HEK293 (cell line): ENCODE data around the gene APC2.

Experiments
- GLI2 ChIP-seq: fragments of 450-650 bp; formaldehyde crosslinking; IDR thresholded peaks from 2 replicates; pipeline ENCODE4; 2017; ENCODE audit warnings: missing biosample characterization, missing genetic modification characterization, low read depth, borderline replicate concordance
- HOXA7 ChIP-seq: sonication (generic); formaldehyde crosslinking; IDR thresholded peaks from 2 replicates; pipeline ENCODE4 v1.8.1; 2022; ENCODE audit warnings: missing genetic modification reagents, borderline replicate concordance
- KLF10 ChIP-seq: fragments of 450-650 bp; IDR thresholded peaks from 2 replicates; pipeline ENCODE4 v1.5.1; 2018; ENCODE audit warnings: missing biosample characterization, mild to moderate bottlenecking, missing genetic modification characterization
- TCF7L2 ChIP-seq: IDR thresholded peaks from 2 replicates; pipeline ENCODE4 v1.6.1; 2011; ENCODE audit warnings: low read depth, mild to moderate bottlenecking, inconsistent platforms, low read length, moderate library complexity, borderline replicate concordance
- ZNF112 ChIP-seq: fragments of 450-650 bp; formaldehyde crosslinking; IDR thresholded peaks from 2 replicates; pipeline ENCODE4 v1.5.0; 2017; ENCODE audit warnings: missing biosample characterization, missing genetic modification characterization
- ZNF114 ChIP-seq: fragments of 450-650 bp; formaldehyde crosslinking; IDR thresholded peaks from 2 replicates; pipeline ENCODE4 v1.5.0; 2017; ENCODE audit warnings: missing biosample characterization, missing genetic modification characterization
- ZNF133 ChIP-seq: fragments of 450-650 bp; formaldehyde crosslinking; IDR thresholded peaks from 2 replicates; pipeline ENCODE4 v1.5.1; 2016; ENCODE audit warnings: missing biosample characterization, missing genetic modification characterization
- ZNF140 ChIP-seq: fragments of 450-650 bp; formaldehyde crosslinking; IDR thresholded peaks from 2 replicates; pipeline ENCODE4 v1.5.1; 2016; ENCODE audit warnings: missing biosample characterization, missing genetic modification characterization
- ZNF16 ChIP-seq: fragments of 450-650 bp; formaldehyde crosslinking; IDR thresholded peaks from 2 replicates; pipeline ENCODE4 v1.5.1; 2016; ENCODE audit warnings: low read depth, missing biosample characterization, missing genetic modification characterization
- ZNF18 ChIP-seq: fragments of 450-650 bp; formaldehyde crosslinking; IDR thresholded peaks from 2 replicates; pipeline ENCODE4 v1.5.1; 2016; ENCODE audit warnings: missing biosample characterization, missing genetic modification characterization
- ZNF211 ChIP-seq: fragments of 450-650 bp; formaldehyde crosslinking; IDR thresholded peaks from 2 replicates; pipeline ENCODE4 v1.5.1; 2016; ENCODE audit warnings: low read depth, missing biosample characterization, missing genetic modification characterization
- ZNF23 ChIP-seq: fragments of 450-650 bp; formaldehyde crosslinking; IDR thresholded peaks from 2 replicates; pipeline ENCODE4 v1.5.1; 2016; ENCODE audit warnings: missing biosample characterization, missing genetic modification characterization, borderline replicate concordance
- ZNF248 ChIP-seq: fragments of 450-650 bp; formaldehyde crosslinking; IDR thresholded peaks from 2 replicates; pipeline ENCODE4 v1.5.1; 2017; ENCODE audit warnings: missing biosample characterization, missing genetic modification characterization
- ZNF302 ChIP-seq: fragments of 450-650 bp; formaldehyde crosslinking; IDR thresholded peaks from 2 replicates; pipeline ENCODE4 v1.5.1; 2016; ENCODE audit warnings: missing biosample characterization, missing genetic modification characterization, low read depth
- ZNF354C ChIP-seq: fragments of 450-650 bp; formaldehyde crosslinking; IDR thresholded peaks from 2 replicates; pipeline ENCODE4 v1.5.1; 2016; ENCODE audit warnings: missing biosample characterization, missing genetic modification characterization, low read depth, borderline replicate concordance
- ZNF37A ChIP-seq: fragments of 450-650 bp; IDR thresholded peaks from 2 replicates; pipeline ENCODE4 v1.5.1; 2018; ENCODE audit warnings: missing biosample characterization, missing genetic modification characterization
- ZNF404 ChIP-seq: fragments of 450-650 bp; formaldehyde crosslinking; IDR thresholded peaks from 2 replicates; pipeline ENCODE4 v1.5.1; 2017; ENCODE audit warnings: missing biosample characterization, missing genetic modification characterization
- ZNF530 ChIP-seq: fragments of 450-650 bp; formaldehyde crosslinking; IDR thresholded peaks from 2 replicates; pipeline ENCODE4 v1.5.1; 2016; ENCODE audit warnings: low read depth, missing biosample characterization, missing genetic modification characterization
- ZNF558 ChIP-seq: fragments of 450-650 bp; formaldehyde crosslinking; IDR thresholded peaks from 2 replicates; pipeline ENCODE4 v1.5.1; 2016; ENCODE audit warnings: missing biosample characterization, missing genetic modification characterization
- ZNF600 ChIP-seq: fragments of 450-650 bp; formaldehyde crosslinking; IDR thresholded peaks from 2 replicates; pipeline ENCODE4 v1.5.1; 2016; ENCODE audit warnings: missing biosample characterization, missing genetic modification characterization
- ZNF626 ChIP-seq: fragments of 450-650 bp; sonication (Bioruptor Pico); formaldehyde crosslinking; IDR thresholded peaks from 2 replicates; pipeline ENCODE4 v1.5.1; 2018; ENCODE audit warnings: missing biosample characterization, missing genetic modification characterization, inconsistent platforms
- ZNF701 ChIP-seq: fragments of 450-650 bp; formaldehyde crosslinking; IDR thresholded peaks from 2 replicates; pipeline ENCODE4 v1.5.1; 2016; ENCODE audit warnings: missing biosample characterization, missing genetic modification characterization
- ZNF768 ChIP-seq: fragments of 450-650 bp; formaldehyde crosslinking; IDR thresholded peaks from 2 replicates; pipeline ENCODE4 v1.5.1; 2018; ENCODE audit warnings: missing biosample characterization, mild to moderate bottlenecking, missing genetic modification characterization
- ZNF785 ChIP-seq: fragments of 450-650 bp; formaldehyde crosslinking; IDR thresholded peaks from 2 replicates; pipeline ENCODE4 v1.5.1; 2016; ENCODE audit warnings: missing biosample characterization, missing genetic modification characterization
- ZNF792 ChIP-seq: fragments of 450-650 bp; formaldehyde crosslinking; IDR thresholded peaks from 2 replicates; pipeline ENCODE4 v1.5.1; 2016; ENCODE audit warnings: missing biosample characterization, missing genetic modification characterization
- ZNF843 ChIP-seq: fragments of 450-650 bp; formaldehyde crosslinking; IDR thresholded peaks from 2 replicates; pipeline ENCODE4 v1.5.1; 2016; ENCODE audit warnings: missing biosample characterization, missing genetic modification characterization
- ZSCAN23 ChIP-seq: fragments of 450-650 bp; formaldehyde crosslinking; IDR thresholded peaks from 2 replicates; pipeline ENCODE4 v1.5.1; 2016; ENCODE audit warnings: missing biosample characterization, missing genetic modification characterization
- TF ChIP-seq, protein P1 (sequence below): fragments of 450-650 bp; formaldehyde crosslinking; IDR thresholded peaks from 2 replicates; pipeline ENCODE4 v1.5.1; 2016; ENCODE audit warnings: missing biosample characterization, missing genetic modification characterization
- TF ChIP-seq, protein P2 (sequence below): fragments of 450-650 bp; formaldehyde crosslinking; IDR thresholded peaks from 2 replicates; pipeline ENCODE4 v1.5.1; 2016; ENCODE audit warnings: missing biosample characterization, missing genetic modification characterization
- TF ChIP-seq, protein P3 (sequence below): fragments of 450-650 bp; formaldehyde crosslinking; IDR thresholded peaks from 2 replicates; pipeline ENCODE4 v1.5.1; 2016; ENCODE audit warnings: missing biosample characterization, missing genetic modification characterization
- TF ChIP-seq, protein P4 (sequence below): fragments of 450-650 bp; formaldehyde crosslinking; IDR thresholded peaks from 2 replicates; pipeline ENCODE4 v1.5.1; 2016; ENCODE audit warnings: missing biosample characterization, missing genetic modification characterization

Gene APC2

DNA sequence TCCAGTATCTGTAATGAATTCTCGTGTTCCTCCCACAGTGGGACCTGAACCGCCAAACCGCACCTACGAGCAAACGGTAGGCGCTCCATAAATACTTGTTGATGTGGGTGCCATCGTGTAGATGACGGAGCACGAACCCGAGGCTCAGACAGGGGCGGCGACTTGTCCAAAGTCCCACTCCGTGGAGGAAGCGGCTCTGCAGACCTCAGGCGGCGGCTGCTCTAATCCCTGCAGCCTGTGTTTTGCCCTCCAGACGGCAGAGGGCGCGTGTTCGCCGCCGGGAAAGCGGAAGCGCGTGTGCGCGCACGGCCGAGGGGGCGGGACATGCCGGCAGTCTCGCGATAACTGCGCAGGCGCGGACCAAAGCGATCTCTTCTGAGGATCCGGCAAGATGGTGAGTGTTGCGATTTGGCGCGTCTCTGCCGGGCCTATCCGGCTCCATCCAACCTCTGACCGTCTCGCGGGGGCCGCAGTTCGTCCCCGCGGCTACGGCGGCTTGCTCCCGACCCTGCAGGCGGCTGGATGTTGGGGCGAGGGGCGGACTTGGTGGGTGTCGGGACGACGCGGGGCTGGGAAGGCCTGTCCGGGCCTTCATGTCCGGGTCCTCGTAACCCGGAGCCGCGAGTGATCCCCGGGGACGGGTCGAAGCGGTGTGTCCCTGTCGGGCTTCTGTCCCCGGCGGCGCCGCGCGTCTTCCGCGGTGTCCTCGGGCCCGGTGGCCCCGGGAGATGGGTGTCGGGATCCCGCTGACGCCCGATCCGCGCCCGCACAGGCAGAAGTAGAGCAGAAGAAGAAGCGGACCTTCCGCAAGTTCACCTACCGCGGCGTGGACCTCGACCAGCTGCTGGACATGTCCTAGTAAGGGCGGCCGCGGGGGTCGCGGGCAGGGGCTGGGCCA is 11.6 kb upstream of the APC2 start, which contains the start of gene RPS15 (continued):
- TF ChIP-seq ZNF354C: no peak
- TF ChIP-seq ZNF114 (tag by site-specific recombination): no peak
- TF ChIP-seq ZNF530: no peak
- TF ChIP-seq ZNF18 (tag by site-specific recombination): peak; percentile 36
- peak; percentile 93 for TF ChIP-seq ZNF600 (tag by site-specific recombination)
- TF ChIP-seq ZNF558 (tag by site-specific recombination): no peak; the same call in 1 of the 2 replicates
- TF ChIP-seq HOXA7 (CRISPR knock-in tag): no peak
- peak; percentile 85 for TF ChIP-seq ZNF843
- no peak for TF ChIP-seq ZNF302
- TF ChIP-seq ZNF626 (tag by site-specific recombination): no peak
- TF ChIP-seq, protein P1, sequence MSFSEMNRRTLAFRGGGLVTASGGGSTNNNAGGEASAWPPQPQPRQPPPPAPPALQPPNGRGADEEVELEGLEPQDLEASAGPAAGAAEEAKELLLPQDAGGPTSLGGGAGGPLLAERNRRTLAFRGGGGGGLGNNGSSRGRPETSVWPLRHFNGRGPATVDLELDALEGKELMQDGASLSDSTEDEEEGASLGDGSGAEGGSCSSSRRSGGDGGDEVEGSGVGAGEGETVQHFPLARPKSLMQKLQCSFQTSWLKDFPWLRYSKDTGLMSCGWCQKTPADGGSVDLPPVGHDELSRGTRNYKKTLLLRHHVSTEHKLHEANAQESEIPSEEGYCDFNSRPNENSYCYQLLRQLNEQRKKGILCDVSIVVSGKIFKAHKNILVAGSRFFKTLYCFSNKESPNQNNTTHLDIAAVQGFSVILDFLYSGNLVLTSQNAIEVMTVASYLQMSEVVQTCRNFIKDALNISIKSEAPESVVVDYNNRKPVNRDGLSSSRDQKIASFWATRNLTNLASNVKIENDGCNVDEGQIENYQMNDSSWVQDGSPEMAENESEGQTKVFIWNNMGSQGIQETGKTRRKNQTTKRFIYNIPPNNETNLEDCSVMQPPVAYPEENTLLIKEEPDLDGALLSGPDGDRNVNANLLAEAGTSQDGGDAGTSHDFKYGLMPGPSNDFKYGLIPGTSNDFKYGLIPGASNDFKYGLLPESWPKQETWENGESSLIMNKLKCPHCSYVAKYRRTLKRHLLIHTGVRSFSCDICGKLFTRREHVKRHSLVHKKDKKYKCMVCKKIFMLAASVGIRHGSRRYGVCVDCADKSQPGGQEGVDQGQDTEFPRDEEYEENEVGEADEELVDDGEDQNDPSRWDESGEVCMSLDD (tag by site-specific recombination): peak; percentile 81
- TF ChIP-seq KLF10: peak; percentile 81; the same call in 1 of the 2 replicates
- TF ChIP-seq ZNF23 (tag by site-specific recombination): peak; percentile 51; the same call in 1 of the 2 replicates
- TF ChIP-seq TCF7L2: no peak
- no peak for TF ChIP-seq ZNF404 (tag by site-specific recombination)
- no peak for TF ChIP-seq ZSCAN23 (tag by site-specific recombination)
- TF ChIP-seq ZNF701 (tag by site-specific recombination): no peak
- TF ChIP-seq, protein P2, sequence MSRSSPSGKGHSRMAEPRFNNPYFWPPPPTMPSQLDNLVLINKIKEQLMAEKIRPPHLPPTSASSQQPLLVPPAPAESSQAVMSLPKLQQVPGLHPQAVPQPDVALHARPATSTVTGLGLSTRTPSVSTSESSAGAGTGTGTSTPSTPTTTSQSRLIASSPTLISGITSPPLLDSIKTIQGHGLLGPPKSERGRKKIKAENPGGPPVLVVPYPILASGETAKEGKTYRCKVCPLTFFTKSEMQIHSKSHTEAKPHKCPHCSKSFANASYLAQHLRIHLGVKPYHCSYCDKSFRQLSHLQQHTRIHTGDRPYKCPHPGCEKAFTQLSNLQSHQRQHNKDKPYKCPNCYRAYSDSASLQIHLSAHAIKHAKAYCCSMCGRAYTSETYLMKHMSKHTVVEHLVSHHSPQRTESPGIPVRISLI (tag by site-specific recombination): no peak
- no peak for TF ChIP-seq ZNF133 (tag by site-specific recombination)
- TF ChIP-seq, protein P3, sequence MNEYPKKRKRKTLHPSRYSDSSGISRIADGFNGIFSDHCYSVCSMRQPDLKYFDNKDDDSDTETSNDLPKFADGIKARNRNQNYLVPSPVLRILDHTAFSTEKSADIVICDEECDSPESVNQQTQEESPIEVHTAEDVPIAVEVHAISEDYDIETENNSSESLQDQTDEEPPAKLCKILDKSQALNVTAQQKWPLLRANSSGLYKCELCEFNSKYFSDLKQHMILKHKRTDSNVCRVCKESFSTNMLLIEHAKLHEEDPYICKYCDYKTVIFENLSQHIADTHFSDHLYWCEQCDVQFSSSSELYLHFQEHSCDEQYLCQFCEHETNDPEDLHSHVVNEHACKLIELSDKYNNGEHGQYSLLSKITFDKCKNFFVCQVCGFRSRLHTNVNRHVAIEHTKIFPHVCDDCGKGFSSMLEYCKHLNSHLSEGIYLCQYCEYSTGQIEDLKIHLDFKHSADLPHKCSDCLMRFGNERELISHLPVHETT: peak; percentile 94
- TF ChIP-seq ZNF112 (tag by site-specific recombination): no peak
- TF ChIP-seq ZNF248 (tag by site-specific recombination): no peak
- no peak for TF ChIP-seq ZNF37A
- TF ChIP-seq GLI2: no peak
- TF ChIP-seq ZNF785 (tag by site-specific recombination): no peak; the same call in none of the 2 replicates
- TF ChIP-seq ZNF768: no peak; the same call in 1 of the 2 replicates
- peak; percentile 95 for TF ChIP-seq ZNF792 (tag by site-specific recombination)
- 0 out of 2 replicates have a peak, but pooled peaks have one; percentile 16 for TF ChIP-seq ZNF16
- TF ChIP-seq, protein P4, sequence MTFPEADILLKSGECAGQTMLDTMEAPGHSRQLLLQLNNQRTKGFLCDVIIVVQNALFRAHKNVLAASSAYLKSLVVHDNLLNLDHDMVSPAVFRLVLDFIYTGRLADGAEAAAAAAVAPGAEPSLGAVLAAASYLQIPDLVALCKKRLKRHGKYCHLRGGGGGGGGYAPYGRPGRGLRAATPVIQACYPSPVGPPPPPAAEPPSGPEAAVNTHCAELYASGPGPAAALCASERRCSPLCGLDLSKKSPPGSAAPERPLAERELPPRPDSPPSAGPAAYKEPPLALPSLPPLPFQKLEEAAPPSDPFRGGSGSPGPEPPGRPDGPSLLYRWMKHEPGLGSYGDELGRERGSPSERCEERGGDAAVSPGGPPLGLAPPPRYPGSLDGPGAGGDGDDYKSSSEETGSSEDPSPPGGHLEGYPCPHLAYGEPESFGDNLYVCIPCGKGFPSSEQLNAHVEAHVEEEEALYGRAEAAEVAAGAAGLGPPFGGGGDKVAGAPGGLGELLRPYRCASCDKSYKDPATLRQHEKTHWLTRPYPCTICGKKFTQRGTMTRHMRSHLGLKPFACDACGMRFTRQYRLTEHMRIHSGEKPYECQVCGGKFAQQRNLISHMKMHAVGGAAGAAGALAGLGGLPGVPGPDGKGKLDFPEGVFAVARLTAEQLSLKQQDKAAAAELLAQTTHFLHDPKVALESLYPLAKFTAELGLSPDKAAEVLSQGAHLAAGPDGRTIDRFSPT (tag by site-specific recombination): no peak
- no peak for TF ChIP-seq ZNF211 (tag by site-specific recombination)
- TF ChIP-seq ZNF140 (tag by site-specific recombination): no peak
